Spleen (tissue), 11 donors: ENCODE results near the gene NOS1AP. TPM values are rescaled to one million over a fixed set of nuclear protein-coding genes. Genes with fewer than 3 reads are reported as not detected.

Experiments used
- DNase-seq: peaks from one replicate; pipeline ENCODE4 v3.0.0-alpha.2; 2020
- H3K27ac ChIP-seq, 8 donors: fragments of 200-600 bp; sonication (generic) in 7 of 8; 1 replicate in 4 of 8; 2 replicates in 4 of 8; pipeline versions ENCODE4 v1.5.0 to v1.8.0; 2016 to 2021; ENCODE audit warnings: inconsistent platforms in 4 of 8, mild to moderate bottlenecking in 4 of 8, moderate library complexity in 1 of 8
- H3K27me3 ChIP-seq, 7 donors: fragments of 200-600 bp; sonication (generic) in 6 of 7; replicated peaks in 1 of 7; 1 replicate in 4 of 7; 2 replicates in 3 of 7; pipeline versions ENCODE4 v1.5.0 to v1.8.0; 2016 to 2021; ENCODE audit warnings: inconsistent platforms in 3 of 7, mild to moderate bottlenecking in 1 of 7
- H3K36me3 ChIP-seq, 6 donors: fragments of 200-600 bp; sonication (generic) in 5 of 6; 1 replicate in 4 of 6; 2 replicates in 2 of 6; pipeline versions ENCODE4 v1.5.0 to v1.8.0; 2016 to 2021; ENCODE audit warnings: inconsistent platforms in 2 of 6
- H3K4me1 ChIP-seq, 6 donors: fragments of 200-600 bp; sonication (generic) in 5 of 6; 1 replicate in 3 of 6; 2 replicates in 3 of 6; pipeline versions ENCODE4 v1.5.0 to v1.8.0; 2016 to 2021; ENCODE audit warnings: inconsistent platforms in 3 of 6
- H3K4me3 ChIP-seq, 8 donors: fragments of 200-600 bp; sonication (generic) in 7 of 8; 1 replicate in 4 of 8; 2 replicates in 4 of 8; pipeline versions ENCODE4 v1.5.0 to v1.8.0; 2016 to 2021; ENCODE audit warnings: inconsistent platforms in 4 of 8, mild to moderate bottlenecking in 4 of 8, moderate library complexity in 2 of 8
- H3K9me3 ChIP-seq, 8 donors: fragments of 200-600 bp; sonication (generic) in 7 of 8; 1 replicate in 4 of 8; 2 replicates in 4 of 8; pipeline versions ENCODE4 v1.5.0 to v1.8.0; 2016 to 2021; ENCODE audit warnings: inconsistent platforms in 4 of 8
- CTCF ChIP-seq, 11 experiments: fragments of 200-600 bp in 7 of 11; fragments of 450-650 bp in 4 of 11; sonication (generic) in 4 of 11; IDR thresholded peaks in 8 of 11; conservative IDR thresholded peaks in 3 of 11; 1 replicate in 7 of 11; 2 replicates in 4 of 11; pipeline versions ENCODE4 v1.4.0 to v1.8.0; 2016 to 2021; ENCODE audit warnings: antibody characterized with exemption in 11 of 11, inconsistent platforms in 4 of 11, mild to moderate bottlenecking in 1 of 11
- POLR2A ChIP-seq, 3 donors: fragments of 450-650 bp; IDR thresholded peaks; one replicate each; pipeline ENCODE4 v1.5.1; 2017; ENCODE audit warnings: antibody characterized with exemption in 3 of 3, mild to moderate bottlenecking in 1 of 3
- POLR2AphosphoS5 ChIP-seq, 3 donors: sonication (generic); formaldehyde crosslinking; IDR thresholded peaks; one replicate each; pipeline ENCODE4 v1.5.1; 2017; ENCODE audit warnings: antibody characterized with exemption in 3 of 3
- WGBS, 5 donors: extraction: QIAGEN DNeasy Blood & Tissue Kit in 3 of 5; methylation state at CpG; one replicate each; pipeline versions ENCODE4 v1.1.5 to v1.1.7; 2013 to 2018; 5-methylcytosine and 5-hydroxymethylcytosine counted together
- intact Hi-C: fragments of 100-400 bp; cut with DNase I; formaldehyde crosslinking; loops from one replicate; pipeline ENCODE4 v1.15.0; 2023; ENCODE audit warnings: low total_unique reads
- polyA plus RNA-seq, 3 donors: library from polyadenylated mRNA; stranded (reverse); fragments of 200-250 nt; gene quantifications; one replicate each; pipeline ENCODE4 v1.2.1, GENCODE V29; 2013
- total RNA-seq, 7 donors: library from RNA; depleted of rRNA in 3 of 7; stranded (reverse); fragments of >200 nt in 3 of 7; fragmentation: NEBNext Ultra II Directional in 4 of 7; extraction: Animal tissue kit (Norgen Biotek cat#: 25700) in 4 of 7; gene quantifications; one replicate each; pipeline versions ENCODE4 v1.1.0 to v1.2.1, GENCODE V29; 2016 to 2021
- donor health status: healthy with polysubstance abuse.
- donor health status: DM: no; HTN: no; CAD: no; lungs with moderate emphysema.
- donor health status: DM: no; HTN: no; CAD: no.
- donor health status: Bipolar disorder and iron deficiency.
- donor health status: healthy.
- donor health status: DM: no; HTN: no; CAD: no.
- donor health status: DM: yes; HTN: yes; CAD: no.

The NOS1AP gene
- total and polyA plus RNA-seq, 10 donors, result 0.16 to 1.7 (median 0.60) TPM; not detected in 2

- Histone ChIP-seq H3K36me3 (no peaks in the 10 kb centered on the region), H3K4me3 (no peak overlapping the region), H3K27ac (no peak overlapping the region), H3K9me3 (no peaks in the 10 kb centered on the region), H3K27me3 (peaks cover 0 to 17% (median 0%) of the 10 kb centered on the region in 7 donors), H3K4me1 (peaks cover 0 to 4% (median 0%) of the 10 kb centered on the region in 6 donors)
- intact Hi-C loops, result no loop called here
- TF ChIP-seq CTCF (IDR thresholded peaks at IDR 0.05 in 8 of 11, conservative IDR thresholded peaks at IDR 0.05 in 3 of 11) (no peak), POLR2A (IDR thresholded peaks at IDR 0.05) (no peak), POLR2AphosphoS5 (IDR thresholded peaks at IDR 0.05) (no peak)
- DNase-seq, result no peak
- WGBS, 5 donors, result 63 to 84% (median 73%) methylated on average over 2 of the region's 2 CpGs
Measured at GRCh38 chr1:162222730-162223129, 153.2 kb downstream of the NOS1AP start.

DNA sequence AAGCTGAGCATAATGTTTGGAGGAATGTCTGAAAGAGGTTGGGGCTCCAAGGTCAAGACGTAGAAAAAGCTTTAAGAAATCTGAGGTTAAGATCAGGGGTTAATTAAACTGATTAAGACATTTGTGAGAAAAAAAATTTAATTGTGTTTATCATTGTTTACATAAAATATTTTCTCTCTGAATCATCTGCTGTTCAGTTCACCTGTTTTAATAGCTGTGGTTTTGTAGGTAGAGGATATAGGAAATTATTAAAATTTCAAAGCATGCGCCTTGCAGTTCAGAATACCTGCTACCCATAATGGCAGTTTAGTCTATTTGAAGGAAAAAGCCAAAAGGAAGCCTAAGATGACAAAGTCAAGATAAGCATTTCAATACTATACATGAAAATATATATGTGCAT, 154.0 kb downstream of the NOS1AP start:
- Histone ChIP-seq H3K27ac (no peak overlapping the region), H3K4me3 (no peak overlapping the region), H3K36me3 (no peaks in the 10 kb centered on the region), H3K4me1 (no peaks in the 10 kb centered on the region), H3K27me3 (peaks cover 0 to 17% (median 0%) of the 10 kb centered on the region in 7 donors), H3K9me3 (no peaks in the 10 kb centered on the region)
- no peak for DNase-seq
- 78 to 86% (median 84%) methylated on average over 2 of the region's 2 CpGs for WGBS, 5 donors
- no peak for TF ChIP-seq POLR2A (IDR thresholded peaks at IDR 0.05)
- intact Hi-C loops, result no loop called here

DNA sequence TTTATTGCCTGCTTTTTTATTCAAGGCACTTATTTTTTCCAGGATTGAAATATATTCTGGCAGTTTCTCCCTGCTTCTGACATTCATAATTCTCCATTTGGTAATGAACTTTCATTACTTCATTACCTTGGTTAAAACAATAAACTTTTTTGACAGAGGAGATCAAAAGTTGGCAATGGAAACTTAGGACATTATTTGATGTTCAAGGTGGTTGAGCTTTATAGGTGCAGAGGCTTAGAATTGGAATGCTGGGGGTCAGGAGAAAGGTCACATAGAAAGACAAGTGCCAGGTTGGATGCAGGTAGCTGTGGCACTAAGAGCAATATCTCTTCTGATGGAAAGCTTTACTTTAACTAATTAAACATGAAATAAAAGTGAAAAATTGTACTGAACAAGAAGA, 154.8 kb downstream of the NOS1AP start:
- H3K27me3 ChIP-seq, result peaks cover 0 to 17% (median 0%) of the 10 kb centered on the region in 7 donors
- TF ChIP-seq POLR2AphosphoS5 (IDR thresholded peaks at IDR 0.05) (no peak), POLR2A (IDR thresholded peaks at IDR 0.05) (no peak)
- peaks cover 0 to 3% (median 0%) of the 10 kb centered on the region in 6 donors for H3K4me1 ChIP-seq
- H3K27ac ChIP-seq, result no peak overlapping the region
- intact Hi-C loops, result no loop called here
- H3K36me3 ChIP-seq, result no peaks in the 10 kb centered on the region
- DNase-seq, result no peak
- no peaks in the 10 kb centered on the region for H3K9me3 ChIP-seq
- H3K4me3 ChIP-seq, result no peak overlapping the region

DNA sequence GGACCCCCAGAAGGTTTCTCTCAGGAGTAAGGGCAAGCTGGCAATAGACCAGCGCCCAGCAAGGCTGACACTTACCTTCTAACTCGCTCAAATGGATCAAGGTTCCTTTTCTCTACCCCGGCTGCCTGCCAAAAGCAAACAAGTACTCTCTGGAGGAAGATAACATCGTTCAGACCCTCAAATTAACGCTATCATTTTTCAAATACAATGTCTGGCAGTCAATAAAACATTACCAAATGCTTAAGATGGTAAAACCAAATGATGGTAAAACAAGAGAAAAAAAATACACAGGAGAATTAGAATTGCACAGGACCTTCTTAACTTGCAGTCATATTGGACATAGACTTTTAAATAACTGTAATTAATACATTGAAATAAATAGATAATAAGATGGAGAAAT, 159.1 kb downstream of the NOS1AP start:
- Histone ChIP-seq H3K9me3 (no peaks in the 10 kb centered on the region), H3K36me3 (no peaks in the 10 kb centered on the region), H3K4me3 (no peak overlapping the region), H3K27me3 (no peaks in the 10 kb centered on the region), H3K4me1 (peaks cover 0 to 21% (median 4%) of the 10 kb centered on the region in 6 donors), H3K27ac (no peak overlapping the region)
- TF ChIP-seq CTCF (IDR thresholded peaks at IDR 0.05 in 8 of 11, conservative IDR thresholded peaks at IDR 0.05 in 3 of 11) (no peak), POLR2AphosphoS5 (IDR thresholded peaks at IDR 0.05) (no peak), POLR2A (IDR thresholded peaks at IDR 0.05) (no peak)
- intact Hi-C loops, result no loop called here
- no peak for DNase-seq
- 59 to 88% (median 65%) methylated on average over 5 of the region's 5 CpGs for WGBS, 5 donors

- 43 to 63% (median 54%) methylated on average over 2 of the region's 2 CpGs for WGBS, 5 donors
- intact Hi-C loops, result no loop called here
- Histone ChIP-seq H3K27ac (peak overlapping the region in 4 of 8 donors; percentile 15 to 70 (median 54)), H3K4me1 (peaks cover 0 to 21% (median 4%) of the 10 kb centered on the region in 6 donors), H3K27me3 (no peaks in the 10 kb centered on the region), H3K36me3 (no peaks in the 10 kb centered on the region), H3K9me3 (no peaks in the 10 kb centered on the region), H3K4me3 (no peak overlapping the region)
- no peak for TF ChIP-seq CTCF (IDR thresholded peaks at IDR 0.05 in 8 of 11, conservative IDR thresholded peaks at IDR 0.05 in 3 of 11)
- TF ChIP-seq POLR2AphosphoS5 (IDR thresholded peaks at IDR 0.05), result no peak
- TF ChIP-seq POLR2A (IDR thresholded peaks at IDR 0.05), result no peak
- DNase-seq, result no peak
Measured at GRCh38 chr1:162229549-162229948, 160.1 kb downstream of the NOS1AP start.
